Pancreas (tissue), 10 donors: ENCODE data around the gene VAC14. TPM values are rescaled to one million over a fixed set of nuclear protein-coding genes. Genes with fewer than 3 reads are reported as not detected.

Experiments
- ATAC-seq, 4 donors: fragments of 200-7000 bp; cut with Tn5 transposase; one replicate each; pipeline versions ENCODE4 v1.8.0 to v1.9.1; 2020; ENCODE audit warnings: mild to moderate bottlenecking in 4 of 4, moderate library complexity in 4 of 4
- DNase-seq, 6 donors: peaks; one replicate each; pipeline ENCODE4 v3.0.0-alpha.2; 2020
- FAIRE-seq: peaks from 2 replicates; lab custom pipeline; 2012; peaks lifted over from hg19 to GRCh38; lab: Jason Lieb, UNC
- H3K27ac ChIP-seq, 4 donors: fragments of 200-600 bp; sonication (generic); 1 replicate in 3 of 4; 2 replicates in 1 of 4; pipeline versions ENCODE4 v1.5.0 to v1.8.0; 2020
- H3K27me3 ChIP-seq, 4 donors: fragments of 200-600 bp; one replicate each; pipeline ENCODE4 v1.8.0; 2021
- H3K36me3 ChIP-seq, 3 donors: fragments of 200-600 bp; sonication (generic) in 1 of 3; one replicate each; pipeline versions ENCODE4 v1.5.0 to v1.8.0; 2020 to 2021
- H3K4me1 ChIP-seq, 3 donors: fragments of 200-600 bp; one replicate each; pipeline ENCODE4 v1.8.0; 2021
- H3K4me3 ChIP-seq, 4 donors: fragments of 200-600 bp; sonication (generic) in 2 of 4; one replicate each; pipeline versions ENCODE4 v1.5.0 to v1.8.0; 2020 to 2021
- H3K9me3 ChIP-seq, 4 donors: fragments of 200-600 bp; one replicate each; pipeline ENCODE4 v1.8.0; 2021
- CTCF ChIP-seq, 4 donors: fragments of 200-600 bp; sonication (generic) in 3 of 4; IDR thresholded peaks; one replicate each; pipeline versions ENCODE4 v1.5.0 to v1.8.0; 2021; ENCODE audit warnings: antibody characterized with exemption in 4 of 4
- WGBS, 2 donors: extraction: QIAGEN DNeasy Blood & Tissue Kit; methylation state at CpG; one replicate each; pipeline ENCODE4 v1.1.7; 2013; 5-methylcytosine and 5-hydroxymethylcytosine counted together
- intact Hi-C, 3 donors: fragments of 100-400 bp; cut with DNase I; formaldehyde crosslinking; loops; one replicate each; pipeline versions ENCODE4 v1.11.1 to v1.14.2; 2022
- polyA plus RNA-seq, 2 donors: library from polyadenylated mRNA; stranded (reverse); fragments of 200-250 nt; gene quantifications; one replicate each; pipeline ENCODE4 v1.2.3, GENCODE V29; 2013
- total RNA-seq, 6 donors: library from RNA; stranded (reverse); fragmentation: NEBNext Ultra II Directional in 4 of 6; extraction: Animal tissue kit (Norgen Biotek cat#: 25700) in 4 of 6; gene quantifications; one replicate each; pipeline versions ENCODE4 v1.2.1 to v1.2.4, GENCODE V29; 2021 to 2023
- donor health status: healthy with polysubstance abuse.
- donor health status: DM: no; HTN: no; CAD: no; lungs with moderate emphysema.
- donor health status: DM: no; HTN: no; CAD: no.
- donor health status: control.
- donor health status: control.
- donor health status: Bipolar disorder and iron deficiency.
- donor health status: DM: yes; HTN: yes; CAD: no.
- donor health status: DM: no; HTN: no; CAD: no.
- donor health status: DM: no; HTN: no; CAD: no.
- donor health status: DM: yes; HTN: yes; CAD: no.

VAC14 gene
- total and polyA plus RNA-seq, 8 donors = 9.6 to 36.3 (median 14.9) TPM

- FAIRE-seq (no peak), DNase-seq (no peak), ATAC-seq (no peak)
- intact Hi-C loops = no loop called here
- TF ChIP-seq CTCF (IDR thresholded peaks at IDR 0.05) = no peak
- 89 to 93% methylated on average over 6 to 7 of the region's 7 CpGs for WGBS, 2 donors
- H3K36me3 ChIP-seq = no peaks in the 10 kb centered on the region
- H3K4me1 ChIP-seq = no peaks in the 10 kb centered on the region
- no peaks in the 10 kb centered on the region for H3K27me3 ChIP-seq
- no peak overlapping the region for H3K27ac ChIP-seq
- H3K4me3 ChIP-seq = no peak overlapping the region
- H3K9me3 ChIP-seq = no peaks in the 10 kb centered on the region
Observed at GRCh38 chr16:70739389-70739788, 61.6 kb downstream of the VAC14 start.

GRCh38 chr16:70738083-70738977 lies 62.6 kb downstream of the VAC14 start:
- no peaks in the 10 kb centered on the region for H3K4me1 ChIP-seq
- TF ChIP-seq CTCF (IDR thresholded peaks at IDR 0.05) = peak in 1 of 4 donors; percentile 10
- H3K27me3 ChIP-seq = no peaks in the 10 kb centered on the region
- FAIRE-seq (no peak), DNase-seq (no peak), ATAC-seq (peak; percentile 30 to 82 (median 62))
- no peaks in the 10 kb centered on the region for H3K9me3 ChIP-seq
- no peaks in the 10 kb centered on the region for H3K36me3 ChIP-seq
- peak overlapping the region in 2 of 4 donors; percentile 53 to 58 for H3K27ac ChIP-seq
- H3K4me3 ChIP-seq = no peak overlapping the region
- 83% methylated on average over 22 of the region's 22 CpGs for WGBS, 2 donors
- intact Hi-C loops = no loop called here

GRCh38 chr16:70737377-70738082 lies 63.4 kb downstream of the VAC14 start:
- no peak for TF ChIP-seq CTCF (IDR thresholded peaks at IDR 0.05)
- H3K36me3 ChIP-seq = no peaks in the 10 kb centered on the region
- WGBS, 2 donors = 67 to 71% methylated on average over 21 of the region's 21 CpGs
- DNase-seq = peak in 1 of 6 donors; percentile 36
- peak overlapping the region in 3 of 4 donors; percentile 38 to 58 (median 53) for H3K27ac ChIP-seq
- intact Hi-C loops = no loop called here
- ATAC-seq = peak; percentile 47 to 72 (median 68)
- H3K27me3 ChIP-seq = no peaks in the 10 kb centered on the region
- H3K9me3 ChIP-seq = no peaks in the 10 kb centered on the region
- no peaks in the 10 kb centered on the region for H3K4me1 ChIP-seq
- no peak overlapping the region for H3K4me3 ChIP-seq
- no peak for FAIRE-seq

- Histone ChIP-seq H3K36me3 (no peaks in the 10 kb centered on the region), H3K27ac (peak overlapping the region in 3 of 4 donors; percentile 38 to 58 (median 53)), H3K9me3 (no peaks in the 10 kb centered on the region), H3K4me3 (no peak overlapping the region), H3K4me1 (no peaks in the 10 kb centered on the region), H3K27me3 (no peaks in the 10 kb centered on the region)
- DNase-seq = no peak
- 88 to 92% methylated on average over 18 of the region's 18 CpGs for WGBS, 2 donors
- intact Hi-C loops = no loop called here
- no peak for ATAC-seq
- TF ChIP-seq CTCF (IDR thresholded peaks at IDR 0.05) = no peak
- no peak for FAIRE-seq
Observed at GRCh38 chr16:70736465-70737376, 64.2 kb downstream of the VAC14 start.
